MV-4-11 (cell line): Measurements from ENCODE around the gene ZNF626.
"Not testable (repeated sequence)": the region's sequence is repeated elsewhere in the genome, so short reads cannot be mapped to it uniquely, and the experiment has no call there.

ENCODE experiments used
- DNase-seq: peaks from one replicate; lab custom pipeline; 2025; lab: John Stamatoyannopoulos, UW

The ZNF626 gene

DNA sequence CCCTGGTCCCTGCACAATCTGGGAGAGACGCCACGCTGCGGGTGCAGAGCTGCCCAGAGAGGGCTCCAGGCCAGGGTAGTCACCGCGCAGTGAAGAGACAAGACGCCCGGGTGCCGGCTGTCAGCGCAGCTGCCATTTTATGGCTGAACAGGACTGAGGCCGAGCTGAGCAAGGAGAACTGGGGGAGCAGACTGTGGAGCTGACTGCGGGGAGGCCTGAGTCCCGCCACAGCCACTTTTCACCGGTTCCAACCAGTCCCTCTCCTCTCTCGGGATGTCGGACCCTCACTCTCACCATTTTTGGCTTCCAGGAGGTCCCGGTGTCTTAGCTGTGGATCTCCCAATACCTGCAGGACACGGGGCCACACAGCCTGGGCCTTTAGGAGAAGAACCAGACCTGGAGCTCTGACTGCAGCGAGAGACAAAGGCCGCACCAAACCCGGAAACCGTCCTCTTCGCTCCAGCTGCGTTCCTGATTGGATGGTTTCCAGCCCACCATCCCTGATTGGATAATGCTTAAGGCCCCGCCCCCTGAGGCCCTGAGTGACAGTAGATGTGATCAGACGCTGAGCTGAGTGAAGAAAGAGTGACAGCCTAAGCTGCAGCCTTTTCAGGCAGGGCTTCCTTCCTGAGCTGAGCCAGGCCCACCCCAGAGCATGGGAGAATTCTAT lies at the start of gene ZNF626:
Gene ZNF626 (minus strand): TSS at position 422 of the 670 bp plus-strand sequence. CDS start 125 bp downstream, at position 297.
- peak; percentile 63 for DNase-seq

DNA sequence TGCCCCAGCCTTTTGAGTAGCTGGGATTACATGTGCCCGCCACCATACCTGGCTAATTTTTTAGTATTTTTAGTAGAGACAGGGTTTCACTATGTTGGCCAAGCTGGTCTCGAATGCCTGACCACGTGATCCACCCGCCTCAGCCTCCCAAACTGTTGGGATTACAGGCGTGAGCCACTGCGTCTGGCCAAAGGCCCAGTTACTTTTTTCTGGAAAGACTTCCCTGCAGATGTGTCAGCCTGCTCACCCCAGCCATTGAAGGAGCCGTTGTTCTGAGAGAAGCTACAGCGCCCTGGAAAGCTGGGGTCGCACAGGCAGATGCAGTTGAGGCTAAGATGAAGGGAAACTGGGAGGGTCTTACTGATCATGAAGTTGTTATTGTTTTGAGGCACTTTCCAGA lies 7.9 kb upstream of the ZNF626 start:
- no peak for DNase-seq

DNA sequence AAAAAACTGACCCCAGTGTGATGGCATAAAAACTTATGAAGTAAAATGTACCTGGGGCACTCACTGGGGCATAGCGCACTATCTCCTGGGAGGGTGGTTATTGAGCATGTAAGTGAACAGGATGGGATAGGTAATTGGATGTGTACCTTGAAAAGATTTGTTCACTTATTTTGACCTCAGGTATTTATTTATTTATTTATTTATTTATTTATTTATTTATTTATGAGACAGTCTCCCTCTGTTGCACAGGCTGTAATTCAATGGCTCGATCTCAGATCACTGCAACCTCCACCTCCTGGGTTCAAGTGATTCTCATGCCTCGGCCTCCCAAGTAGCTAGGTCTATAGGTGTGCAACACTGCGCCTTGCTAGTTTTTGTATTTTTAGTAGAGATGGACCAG lies 5.9 kb upstream of the ZNF626 start:
- DNase-seq, result no peak

DNA sequence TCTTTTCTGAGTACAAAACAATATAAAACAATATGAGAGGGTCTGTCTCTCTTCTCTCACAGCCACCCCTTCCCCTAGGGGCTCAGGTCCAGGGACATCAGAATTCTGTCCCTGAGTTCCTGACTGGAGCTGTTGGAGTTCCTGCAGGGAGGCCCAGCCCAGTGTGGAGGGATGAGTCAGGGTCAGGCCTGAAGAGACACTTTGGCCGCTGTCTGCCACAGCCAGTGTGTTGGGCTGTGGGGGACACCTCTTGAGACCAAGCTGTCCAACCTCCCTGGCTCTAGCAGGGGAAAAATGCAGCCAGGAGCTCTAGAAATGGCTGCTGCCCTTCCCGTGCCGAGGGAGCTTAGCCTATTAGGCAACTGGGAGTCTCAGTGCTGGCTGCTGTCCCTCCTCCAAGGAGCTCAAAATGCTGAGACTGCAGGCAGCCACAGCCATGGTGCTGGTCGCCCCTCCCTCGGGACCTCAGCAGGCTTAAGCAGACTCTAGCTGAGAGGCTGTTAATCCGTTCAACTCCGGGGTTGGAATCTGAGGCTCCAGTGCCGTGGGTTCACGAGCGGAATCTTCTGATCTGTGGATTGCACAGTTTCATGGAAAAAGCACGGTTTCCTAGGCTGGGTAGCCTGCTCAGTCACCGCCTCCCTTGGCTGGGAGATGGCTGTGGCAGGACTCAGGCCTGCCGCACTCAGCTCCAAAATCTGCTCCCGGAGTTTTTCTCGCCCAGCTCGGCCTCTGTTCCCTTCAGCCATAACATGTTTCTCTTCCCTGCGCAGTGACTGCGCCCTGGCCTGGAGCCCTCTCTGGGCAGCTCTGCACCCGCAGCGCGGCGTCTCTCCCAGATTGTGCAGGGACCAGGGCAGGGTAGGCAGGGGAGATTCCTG lies 3.8 kb upstream of the ZNF626 start:
- no peak for DNase-seq

DNA sequence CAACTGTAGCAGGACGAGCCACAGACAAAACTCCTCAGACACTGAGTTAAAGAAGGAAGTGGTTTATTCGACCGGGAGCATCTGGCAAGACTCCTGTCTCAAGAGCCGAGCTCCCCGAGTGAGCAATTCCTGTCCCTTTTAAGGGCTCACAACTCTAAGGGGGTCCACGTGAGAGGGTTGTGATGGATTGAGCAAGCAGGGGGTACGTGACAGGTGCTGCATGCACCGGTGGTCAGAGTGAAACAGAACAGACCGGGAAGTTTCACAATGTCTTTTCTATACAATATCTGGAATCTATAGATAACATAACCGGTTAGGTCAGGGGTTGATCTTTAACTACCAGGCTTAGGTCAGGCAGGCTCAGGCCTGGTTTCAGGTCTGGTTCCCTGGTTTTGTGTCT lies 3.1 kb upstream of the ZNF626 start:
- DNase-seq, result peak; percentile 61

DNA sequence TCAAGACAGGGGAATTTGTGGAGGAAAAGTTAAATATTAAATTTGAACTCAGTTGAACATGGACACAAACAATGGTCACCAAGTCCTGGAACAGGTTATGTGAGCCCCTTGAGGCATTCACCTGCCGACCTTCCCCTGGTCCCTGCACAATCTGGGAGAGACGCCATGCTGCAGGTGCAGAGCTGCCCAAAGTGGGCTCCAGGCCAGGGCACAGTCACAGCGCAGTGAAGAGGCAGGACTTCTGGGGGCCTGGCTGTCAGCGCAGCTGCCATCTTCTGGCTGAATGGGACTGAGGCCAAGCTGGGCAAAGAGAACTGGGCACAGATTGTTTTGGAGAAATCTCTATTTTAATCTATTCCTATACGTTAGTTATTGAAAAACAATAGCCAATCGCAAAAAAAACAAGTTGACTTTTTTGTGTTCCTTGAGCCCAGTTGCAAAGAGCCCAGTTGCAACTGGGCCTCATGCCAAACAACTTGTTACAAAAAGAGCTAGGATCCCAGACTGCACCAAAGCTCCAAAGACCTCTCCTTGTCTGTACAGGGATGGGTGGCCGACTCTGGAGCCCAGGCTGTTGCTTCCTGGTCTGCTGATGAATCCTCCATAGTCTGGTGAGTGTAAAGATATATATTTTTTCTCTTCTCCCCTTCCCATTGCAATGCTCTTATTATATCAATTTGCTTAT lies 1.2 kb upstream of the ZNF626 start:
- no peak for DNase-seq

DNA sequence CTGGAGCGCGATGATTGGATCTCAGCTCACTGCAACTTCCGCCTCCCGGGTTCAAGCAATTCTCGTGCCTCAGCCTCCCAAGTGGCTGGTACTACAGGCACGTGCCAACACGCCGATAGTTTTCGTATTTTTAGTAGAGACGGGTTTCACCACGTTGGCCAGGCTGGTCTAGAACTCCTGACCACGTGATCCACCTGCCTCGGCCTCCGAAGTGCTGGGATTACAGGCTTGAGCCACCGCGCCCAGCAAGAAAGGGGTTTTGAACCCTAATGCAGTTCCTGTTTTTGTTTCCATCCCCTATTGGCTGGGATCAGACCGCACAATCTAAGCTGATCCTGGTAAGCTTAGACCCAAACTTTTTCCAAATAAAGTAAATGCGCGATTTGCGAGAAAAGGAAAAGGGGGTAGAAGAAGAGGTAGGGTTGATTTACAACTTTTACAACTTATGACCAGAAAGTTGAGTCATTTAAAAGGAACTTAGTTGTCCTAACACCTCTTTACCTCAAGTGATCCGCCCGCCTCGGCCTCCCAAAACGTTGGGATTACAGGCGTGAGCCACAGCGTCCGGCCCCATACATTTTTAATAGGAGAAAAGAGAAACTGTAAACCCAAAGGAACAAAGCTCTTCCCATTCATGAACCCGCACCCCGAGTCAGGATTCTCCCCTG lies 764 bp downstream of the ZNF626 start:
- DNase-seq, result no peak

DNA sequence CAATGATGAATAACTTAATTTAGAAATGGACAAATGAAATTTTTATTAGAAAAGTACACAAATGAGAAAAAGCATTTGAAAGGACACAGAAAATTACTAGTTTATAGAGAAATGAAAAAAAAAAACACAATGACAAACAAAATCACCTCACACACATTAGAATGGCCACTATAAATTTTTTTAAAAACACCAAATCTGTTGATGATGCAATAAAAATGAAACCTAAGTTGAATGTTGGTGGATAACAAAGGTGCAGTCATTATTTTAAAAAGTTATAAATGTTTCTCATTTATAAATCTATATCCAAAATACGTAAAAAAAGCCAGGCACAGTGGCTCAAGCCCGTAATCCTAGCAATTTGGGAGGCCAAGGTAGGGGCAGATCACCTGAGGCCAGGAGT lies 20.8 kb downstream of the ZNF626 start:
- no peak for DNase-seq

DNA sequence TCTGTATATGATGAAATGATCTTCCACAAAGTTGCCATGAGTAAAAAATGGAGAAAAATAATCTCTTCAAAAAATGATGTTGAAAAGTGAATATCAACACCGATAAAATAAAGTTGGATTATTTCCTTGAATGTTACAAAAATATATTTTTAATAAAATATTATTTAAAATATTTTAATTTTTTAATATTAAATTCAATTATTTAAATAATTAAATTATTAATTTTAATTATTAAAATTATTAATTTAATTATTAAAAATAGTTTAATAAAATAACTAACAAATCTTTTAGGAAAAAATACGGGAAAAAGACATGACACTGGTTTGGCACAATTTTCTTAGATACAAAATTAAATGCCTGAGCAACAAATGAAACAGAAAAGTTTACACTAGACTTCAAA lies 21.3 kb downstream of the ZNF626 start:
- DNase-seq, result no peak

DNA sequence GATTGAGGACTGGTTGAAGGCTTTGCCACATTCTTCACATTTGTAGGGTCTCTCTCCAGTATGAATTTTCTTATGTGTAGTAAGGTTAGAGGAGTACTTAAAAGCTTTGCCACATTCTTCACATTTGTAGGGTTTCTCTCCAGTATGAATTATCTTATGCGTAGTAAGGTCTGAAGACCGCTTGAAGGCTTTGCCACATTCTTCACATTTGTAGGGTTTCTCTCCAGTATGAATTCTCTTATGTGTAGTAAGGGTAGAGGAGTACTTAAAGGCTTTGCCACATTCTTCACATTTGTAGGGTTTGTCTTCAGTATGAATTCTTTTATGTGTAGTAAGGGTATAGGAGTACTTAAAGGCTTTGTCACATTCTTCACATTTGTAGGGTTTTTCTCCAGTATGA lies 36.8 kb downstream of the ZNF626 start:
- DNase-seq, result not testable (repeated sequence)

DNA sequence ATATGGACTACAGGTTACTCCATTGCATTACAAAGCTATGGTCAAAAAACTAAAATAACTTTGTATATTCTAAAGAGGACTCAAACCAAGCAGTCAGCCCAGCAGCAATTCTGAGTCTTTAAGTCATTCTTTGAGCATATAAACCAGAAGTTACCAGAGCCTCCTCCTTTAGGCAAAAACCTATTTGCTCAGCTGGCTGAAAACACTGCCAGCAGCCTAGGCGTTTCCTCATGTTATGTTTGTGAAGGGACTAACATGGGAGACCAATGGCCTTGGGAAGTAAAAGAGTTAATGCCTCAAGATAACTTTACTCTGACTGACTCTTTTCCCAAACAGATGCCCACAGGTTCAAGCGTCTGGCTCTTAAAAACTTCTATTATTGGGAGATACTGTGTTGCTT lies 45.3 kb downstream of the ZNF626 start:
- DNase-seq, result no peak

DNA sequence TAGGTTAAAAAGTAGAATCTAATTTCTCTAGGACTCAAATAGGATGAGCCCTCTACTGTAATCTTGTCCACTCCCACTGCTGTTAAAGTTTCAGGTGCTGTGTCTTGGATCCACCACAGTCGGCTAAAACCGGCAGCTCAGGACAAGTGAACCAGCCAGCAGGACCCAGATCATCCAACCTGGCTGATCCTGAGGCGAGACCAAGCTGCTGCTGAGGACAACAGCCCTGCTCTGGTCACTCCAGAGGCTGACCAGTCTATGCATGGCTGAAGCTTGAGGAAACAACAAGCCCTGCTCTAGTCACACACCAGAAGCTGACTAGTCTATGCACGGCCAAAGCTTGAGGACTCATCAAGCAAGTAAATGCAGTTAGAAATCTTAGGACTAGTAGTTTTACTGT lies 46.4 kb downstream of the ZNF626 start:
- not testable (repeated sequence) for DNase-seq

DNA sequence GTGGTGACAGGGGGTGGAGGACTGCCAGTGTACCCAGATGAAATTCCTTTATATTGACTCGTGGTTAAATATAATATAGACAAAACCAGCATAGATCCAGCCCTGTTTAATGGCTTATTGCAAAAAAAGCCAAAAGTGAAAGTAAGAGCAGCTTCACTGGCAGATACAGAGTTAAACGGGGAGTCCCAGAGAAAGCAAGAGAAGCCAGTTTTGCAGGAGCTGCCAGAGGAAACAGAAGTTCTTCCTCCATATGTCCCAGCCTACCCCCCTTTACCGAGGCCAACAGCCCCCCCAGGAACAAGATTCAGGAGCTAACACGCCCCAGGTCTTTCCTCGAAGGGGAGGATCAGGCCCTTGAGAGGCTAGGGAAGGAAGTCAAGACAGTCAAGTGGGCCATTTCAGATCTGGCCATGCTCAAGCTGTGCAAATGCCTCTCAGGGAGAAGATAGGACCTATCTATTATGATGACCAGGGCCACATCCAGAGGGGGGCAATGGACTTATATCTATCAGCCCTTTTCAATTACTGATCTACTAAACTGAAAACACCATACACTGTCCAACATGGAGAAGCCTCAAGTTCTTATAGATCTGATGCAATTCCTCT lies 48.6 kb downstream of the ZNF626 start:
- no peak for DNase-seq

DNA sequence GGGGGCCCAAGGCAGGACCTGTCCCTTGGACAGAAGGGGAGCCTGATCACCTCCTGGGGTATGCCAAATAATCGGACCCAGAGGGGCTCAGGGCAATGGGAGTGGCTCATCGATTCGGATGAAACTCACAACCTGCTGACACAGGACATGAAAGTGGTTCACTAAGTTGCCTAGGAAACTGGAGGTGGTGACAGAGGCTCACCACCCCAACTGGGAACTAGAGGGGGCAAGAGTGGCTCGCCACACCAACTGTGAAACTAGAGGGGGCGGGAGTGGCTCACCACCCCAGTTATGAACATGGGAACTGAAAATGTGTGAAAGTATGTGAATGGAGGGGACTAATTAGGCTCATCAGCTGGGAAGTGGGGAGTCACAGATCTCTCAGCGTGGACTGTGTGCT lies 49.5 kb downstream of the ZNF626 start:
- DNase-seq, result no peak

DNA sequence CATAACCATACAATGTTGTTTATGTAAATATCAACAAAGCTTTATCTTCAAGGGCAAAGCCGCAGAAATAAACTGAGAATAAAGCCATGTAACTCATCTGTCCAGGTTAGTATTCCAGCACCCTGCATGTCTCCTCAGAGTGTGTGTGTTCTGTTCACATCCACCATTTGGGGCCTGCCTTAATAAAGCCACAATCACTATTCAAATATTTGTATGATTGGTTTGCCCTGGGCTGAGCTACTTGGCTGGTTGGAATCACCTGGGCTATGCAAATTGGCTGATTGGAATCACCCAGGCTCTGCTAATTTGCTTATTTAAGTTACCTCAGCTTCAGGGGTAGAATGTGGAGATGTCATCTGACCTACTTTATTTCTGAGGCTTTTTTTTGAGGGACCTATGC lies 53.4 kb downstream of the ZNF626 start:
- DNase-seq, result no peak
